SH-SY5Y (cell line): Measurements from ENCODE around the gene HOXA11.

Experiments used
- GATA2 ChIP-seq: IDR thresholded peaks from 2 replicates; pipeline ENCODE4 v1.6.1; 2011; ENCODE audit warnings: mild to moderate bottlenecking, low read depth, low read length
- GATA3 ChIP-seq: IDR thresholded peaks from 2 replicates; pipeline ENCODE4 v1.6.1; 2011; ENCODE audit warnings: low read depth, mild to moderate bottlenecking, low read length, moderate library complexity

DNA sequence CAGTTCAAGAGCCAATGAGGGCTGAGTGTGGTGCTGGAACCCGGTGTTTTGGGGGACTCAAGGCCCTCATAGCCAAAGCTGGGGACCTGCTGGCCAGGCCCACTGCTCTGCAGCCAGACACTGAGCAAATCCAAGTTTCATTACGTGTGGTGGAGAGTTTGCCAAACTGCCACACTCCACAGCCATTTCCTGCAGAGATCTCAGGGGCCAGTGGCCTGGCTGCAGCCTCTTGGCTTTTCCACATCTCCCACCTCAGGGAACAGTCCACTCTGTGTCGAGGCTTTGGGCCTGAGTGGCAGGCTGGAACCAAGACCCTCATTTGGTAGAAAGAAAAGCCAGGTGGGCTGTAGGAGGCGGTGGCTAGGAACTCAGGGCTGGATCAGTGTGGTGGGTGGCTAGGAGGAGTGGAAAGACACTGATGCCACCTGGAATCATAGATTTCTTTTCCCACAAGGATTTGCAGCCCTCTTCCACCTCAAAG is 3.2 kb downstream of the HOXA11 start:
- no peak for TF ChIP-seq GATA2
- no peak for TF ChIP-seq GATA3
